Activated B cell treated with CpG ODN at 0.5 μM for 24 hours (primary cell): ENCODE data around the gene PDCD6IP. TPM values are rescaled to one million over a fixed set of nuclear protein-coding genes. Genes with fewer than 3 reads are reported as not detected.
"Not testable (repeated sequence)": the region's sequence is repeated elsewhere in the genome, so short reads cannot be mapped to it uniquely, and the experiment has no call there.

Experiments used
- ATAC-seq: fragments of 200-7000 bp; cut with Tn5 transposase; one replicate; pipeline ENCODE4 v1.10.0; 2021; ENCODE audit warnings: low read depth, mild to moderate bottlenecking, moderate library complexity
- CTCF ChIA-PET: fragments of 350-600 bp; sonication (Branson Sonifier 250); formaldehyde crosslinking; loops from one replicate; lab custom pipeline; 2021; ENCODE audit warnings: antibody characterized with exemption; lab: Charles Lee
- POLR2A ChIA-PET: fragments of 350-600 bp; sonication (Branson Sonifier 250); formaldehyde crosslinking; loops from one replicate; lab custom pipeline; 2021; ENCODE audit warnings: antibody characterized with exemption; lab: Charles Lee
- DNase-seq: peaks from one replicate; pipeline ENCODE4 v3.0.0; 2022
- H3K27ac Mint-ChIP-seq: one replicate; pipeline ENCODE4 v1.8.0; 2020; ENCODE audit warnings: mixed read lengths
- H3K27me3 Mint-ChIP-seq: one replicate; pipeline ENCODE4 v1.8.0; 2021; ENCODE audit warnings: mixed read lengths
- H3K36me3 Mint-ChIP-seq: one replicate; pipeline ENCODE4 v1.8.0; 2021; ENCODE audit warnings: low read depth, mixed read lengths
- H3K4me1 Mint-ChIP-seq: one replicate; pipeline ENCODE4 v1.8.0; 2021; ENCODE audit warnings: mixed read lengths
- H3K4me3 Mint-ChIP-seq: one replicate; pipeline ENCODE4 v1.8.0; 2020; ENCODE audit warnings: mild to moderate bottlenecking, mixed read lengths
- H3K9me3 Mint-ChIP-seq: one replicate; pipeline ENCODE4 v1.8.0; 2020; ENCODE audit warnings: mixed read lengths
- intact Hi-C: fragments of 100-400 bp; cut with micrococcal nuclease; formaldehyde crosslinking; loops from one replicate; pipeline ENCODE4 v1.15.1; 2024
- total RNA-seq: library from RNA; stranded (reverse); gene quantifications from 2 replicates; pipeline ENCODE4 v1.2.3, GENCODE V29; 2022
- TF ChIP-seq, protein P1 (sequence below): fragments of 200-600 bp; IDR thresholded peaks from one replicate; pipeline ENCODE4 v1.8.0; 2022; ENCODE audit warnings: antibody characterized with exemption, mild to moderate bottlenecking

Gene PDCD6IP
- total RNA-seq, 1 donor from 2014 or later: 237 TPM

DNA sequence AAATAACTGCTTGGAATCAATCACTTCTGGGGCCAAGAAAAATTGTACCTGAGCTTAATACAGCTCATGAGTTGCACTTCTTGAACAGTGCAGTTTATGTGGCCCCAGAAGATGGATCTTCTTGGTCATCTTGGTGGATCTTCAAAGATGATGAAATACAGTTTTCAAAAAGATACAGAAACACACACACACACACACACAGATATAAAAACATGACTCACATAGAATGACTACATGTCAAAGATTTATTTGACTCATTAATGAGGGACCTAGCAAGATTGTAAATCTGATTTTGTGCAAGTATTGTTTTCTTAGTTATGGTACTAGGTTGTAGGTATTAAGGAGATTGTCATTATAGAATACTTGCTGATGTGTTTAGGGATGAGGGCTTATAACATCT lies 32.6 kb downstream of the PDCD6IP start:
- intact Hi-C loops: no loop called here
- TF ChIP-seq, protein P1, sequence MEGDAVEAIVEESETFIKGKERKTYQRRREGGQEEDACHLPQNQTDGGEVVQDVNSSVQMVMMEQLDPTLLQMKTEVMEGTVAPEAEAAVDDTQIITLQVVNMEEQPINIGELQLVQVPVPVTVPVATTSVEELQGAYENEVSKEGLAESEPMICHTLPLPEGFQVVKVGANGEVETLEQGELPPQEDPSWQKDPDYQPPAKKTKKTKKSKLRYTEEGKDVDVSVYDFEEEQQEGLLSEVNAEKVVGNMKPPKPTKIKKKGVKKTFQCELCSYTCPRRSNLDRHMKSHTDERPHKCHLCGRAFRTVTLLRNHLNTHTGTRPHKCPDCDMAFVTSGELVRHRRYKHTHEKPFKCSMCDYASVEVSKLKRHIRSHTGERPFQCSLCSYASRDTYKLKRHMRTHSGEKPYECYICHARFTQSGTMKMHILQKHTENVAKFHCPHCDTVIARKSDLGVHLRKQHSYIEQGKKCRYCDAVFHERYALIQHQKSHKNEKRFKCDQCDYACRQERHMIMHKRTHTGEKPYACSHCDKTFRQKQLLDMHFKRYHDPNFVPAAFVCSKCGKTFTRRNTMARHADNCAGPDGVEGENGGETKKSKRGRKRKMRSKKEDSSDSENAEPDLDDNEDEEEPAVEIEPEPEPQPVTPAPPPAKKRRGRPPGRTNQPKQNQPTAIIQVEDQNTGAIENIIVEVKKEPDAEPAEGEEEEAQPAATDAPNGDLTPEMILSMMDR: no peak
- H3K4me3 Mint-ChIP-seq: no peak overlapping the region
- H3K36me3 Mint-ChIP-seq: peaks cover 79% of the 10 kb centered on the region
- DNase-seq (no peak), ATAC-seq (no peak)
- CTCF ChIA-PET: no interaction called here
- H3K4me1 Mint-ChIP-seq: peaks cover 43% of the 10 kb centered on the region
- H3K27me3 Mint-ChIP-seq: no peaks in the 10 kb centered on the region
- no peak overlapping the region for H3K27ac Mint-ChIP-seq
- H3K9me3 Mint-ChIP-seq: peaks cover 3% of the 10 kb centered on the region
- POLR2A ChIA-PET: no interaction called here

DNA sequence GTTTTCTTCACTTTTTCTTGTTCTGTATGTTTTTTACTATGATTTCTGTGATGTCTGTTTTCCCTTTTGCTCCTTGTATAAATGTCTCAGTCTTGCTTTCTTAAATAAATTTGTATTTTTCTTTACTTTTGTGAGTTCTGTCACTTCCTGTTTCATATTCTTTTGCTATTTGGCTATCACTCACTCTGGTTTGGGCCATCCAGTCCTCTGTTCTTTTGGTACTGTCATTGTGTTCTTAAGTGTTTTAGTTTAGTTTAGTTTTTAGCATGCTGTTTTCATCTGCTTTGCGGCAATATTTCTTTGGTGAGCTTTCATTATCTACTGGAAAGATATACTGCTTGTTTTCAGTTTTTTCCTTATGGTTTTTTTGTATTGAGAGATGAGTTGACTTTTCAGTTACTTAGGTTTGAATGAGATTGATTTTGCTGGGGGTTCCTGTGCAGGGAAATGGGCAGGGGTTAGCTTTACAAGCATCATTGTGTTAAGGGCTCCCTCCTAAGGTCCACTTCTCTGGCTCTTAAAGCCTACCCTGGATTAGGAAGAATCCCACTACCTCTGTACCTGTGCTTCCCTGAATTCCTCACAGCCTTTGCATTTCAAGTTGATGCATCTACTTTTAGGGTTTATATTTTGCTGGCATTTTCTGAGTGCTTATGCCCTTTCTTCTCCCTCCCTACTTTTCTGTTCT lies 35.1 kb downstream of the PDCD6IP start:
- POLR2A ChIA-PET: interaction anchor here (1.0 kb wide), 1 partner anchor 35 kb away, joined by 3 read pairs; the partner anchor contains the start of gene PDCD6IP
- ATAC-seq: no peak
- Mint-ChIP-seq H3K4me3 (peak overlapping the region; percentile 56), H3K27me3 (no peaks in the 10 kb centered on the region), H3K36me3 (peaks cover 75% of the 10 kb centered on the region), H3K27ac (peak overlapping the region; percentile 77), H3K4me1 (peaks cover 44% of the 10 kb centered on the region), H3K9me3 (peaks cover 3% of the 10 kb centered on the region)
- TF ChIP-seq, protein P1: no peak
- CTCF ChIA-PET: no interaction called here
- intact Hi-C loops: no loop called here
- no peak for DNase-seq

DNA sequence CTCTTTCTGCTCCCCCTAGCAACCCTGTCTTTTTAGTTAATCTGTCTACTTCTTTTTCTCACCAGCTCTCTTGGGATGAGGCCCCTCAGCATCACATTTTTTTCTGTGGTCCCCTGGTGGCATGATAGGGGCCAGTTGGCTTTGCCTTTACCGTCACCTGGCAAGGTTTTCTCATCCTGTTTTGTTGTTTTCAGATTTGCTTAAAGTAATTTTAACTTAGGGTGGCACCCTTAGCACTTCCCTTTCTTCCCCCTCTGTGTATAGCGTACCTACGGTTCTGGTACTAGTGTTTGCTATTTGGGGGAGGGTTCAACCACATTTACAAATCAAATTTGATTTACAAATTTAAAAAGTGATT lies 35.6 kb downstream of the PDCD6IP start:
- TF ChIP-seq, protein P1: no peak
- H3K4me1 Mint-ChIP-seq: peaks cover 44% of the 10 kb centered on the region
- H3K9me3 Mint-ChIP-seq: peaks cover 4% of the 10 kb centered on the region
- peak overlapping the region; percentile 77 for H3K27ac Mint-ChIP-seq
- H3K4me3 Mint-ChIP-seq: peak overlapping the region; percentile 56
- intact Hi-C loops: no loop called here
- ChIA-PET POLR2A (interaction anchor here (1.0 kb wide), 1 partner anchor 36 kb away, joined by 3 read pairs; the partner anchor contains the start of gene PDCD6IP), CTCF (no interaction called here)
- DNase-seq (no peak), ATAC-seq (peak; percentile 67)
- H3K27me3 Mint-ChIP-seq: no peaks in the 10 kb centered on the region
- H3K36me3 Mint-ChIP-seq: peaks cover 74% of the 10 kb centered on the region

DNA sequence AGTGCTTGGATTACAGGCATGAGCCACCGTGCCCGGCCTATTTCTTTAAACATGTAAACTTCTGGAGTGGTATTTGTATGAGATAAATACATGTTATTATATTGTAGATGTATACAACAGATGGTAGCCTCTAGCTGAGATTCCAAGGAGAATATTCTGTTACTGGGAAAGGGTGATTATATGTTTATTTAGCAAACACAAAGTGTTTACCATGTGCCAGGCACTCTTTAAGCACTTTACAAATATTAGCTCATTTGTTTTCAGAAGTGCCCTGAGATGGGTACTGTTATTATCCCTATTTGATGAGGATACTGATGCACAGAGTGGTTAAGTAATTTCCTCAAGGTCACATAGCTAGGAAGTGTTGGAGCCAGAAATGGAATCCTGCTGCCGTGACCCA lies 38.8 kb downstream of the PDCD6IP start:
- H3K27me3 Mint-ChIP-seq, ATAC-seq, POLR2A ChIA-PET, H3K9me3 Mint-ChIP-seq, CTCF ChIA-PET, H3K27ac Mint-ChIP-seq, DNase-seq, intact Hi-C loops, H3K4me3 Mint-ChIP-seq: not testable (repeated sequence)
- peaks cover 72% of the 10 kb centered on the region for H3K36me3 Mint-ChIP-seq
- peaks cover 31% of the 10 kb centered on the region for H3K4me1 Mint-ChIP-seq

DNA sequence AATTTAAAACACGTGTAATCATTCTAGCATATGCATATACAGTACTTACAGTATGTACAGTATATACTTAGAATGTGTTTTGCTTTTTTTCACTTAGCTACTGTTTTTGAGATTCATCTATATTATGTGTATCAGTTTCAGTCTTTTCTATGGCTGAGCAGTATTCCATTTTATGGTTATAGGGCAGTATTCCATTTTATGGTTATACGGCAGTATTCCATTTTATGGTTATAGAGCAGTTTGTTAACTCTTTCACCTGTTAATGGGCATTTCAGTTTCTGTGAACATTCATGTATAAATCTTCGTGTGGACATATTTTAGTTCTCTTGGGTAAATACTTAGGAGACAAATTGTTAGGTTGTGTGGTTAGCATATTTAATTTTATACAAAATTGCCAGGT lies 40.9 kb downstream of the PDCD6IP start:
- H3K4me1 Mint-ChIP-seq: peaks cover 14% of the 10 kb centered on the region
- ATAC-seq: no peak
- H3K27ac Mint-ChIP-seq: no peak overlapping the region
- H3K9me3 Mint-ChIP-seq: peaks cover 2% of the 10 kb centered on the region
- ChIA-PET POLR2A (no interaction called here), CTCF (no interaction called here)
- intact Hi-C loops: no loop called here
- no peak for DNase-seq
- no peaks in the 10 kb centered on the region for H3K27me3 Mint-ChIP-seq
- TF ChIP-seq, protein P1: no peak
- peaks cover 68% of the 10 kb centered on the region for H3K36me3 Mint-ChIP-seq
- H3K4me3 Mint-ChIP-seq: no peak overlapping the region
